Skeletal muscle satellite cell (primary cell): ENCODE measurements around the gene MRPL27.
"Not testable (repeated sequence)": the region's sequence is repeated elsewhere in the genome, so short reads cannot be mapped to it uniquely, and the experiment has no call there.

ENCODE experiments used
- H3K27me3 ChIP-seq: 2 replicates; pipeline ENCODE4 v1.7.0; 2013; ENCODE audit warnings: low read length; ENCODE audit not compliant: control insufficient read depth, insufficient read depth
- H3K36me3 ChIP-seq: 2 replicates; pipeline ENCODE4 v1.7.0; 2013; ENCODE audit warnings: mild to moderate bottlenecking, control low read depth, low read length; ENCODE audit not compliant: insufficient read depth
- H3K4me1 ChIP-seq: 2 replicates; pipeline ENCODE4 v1.7.0; 2013; ENCODE audit warnings: low read length; ENCODE audit not compliant: control insufficient read depth, insufficient read depth
- H3K4me2 ChIP-seq: 2 replicates; pipeline ENCODE4 v1.7.0; 2013; ENCODE audit warnings: mild to moderate bottlenecking, low read length
- H3K4me3 ChIP-seq: 2 replicates; pipeline ENCODE4 v1.7.0; 2013; ENCODE audit warnings: low read length
- H3K9ac ChIP-seq: 2 replicates; pipeline ENCODE4 v1.7.0; 2013; ENCODE audit warnings: mild to moderate bottlenecking, low read depth, low read length, moderate library complexity
- H3K9me3 ChIP-seq: replicated peaks from 2 replicates; pipeline ENCODE4 v1.7.0; 2013; ENCODE audit warnings: mild to moderate bottlenecking, control low read depth, low read length

MRPL27 gene

DNA sequence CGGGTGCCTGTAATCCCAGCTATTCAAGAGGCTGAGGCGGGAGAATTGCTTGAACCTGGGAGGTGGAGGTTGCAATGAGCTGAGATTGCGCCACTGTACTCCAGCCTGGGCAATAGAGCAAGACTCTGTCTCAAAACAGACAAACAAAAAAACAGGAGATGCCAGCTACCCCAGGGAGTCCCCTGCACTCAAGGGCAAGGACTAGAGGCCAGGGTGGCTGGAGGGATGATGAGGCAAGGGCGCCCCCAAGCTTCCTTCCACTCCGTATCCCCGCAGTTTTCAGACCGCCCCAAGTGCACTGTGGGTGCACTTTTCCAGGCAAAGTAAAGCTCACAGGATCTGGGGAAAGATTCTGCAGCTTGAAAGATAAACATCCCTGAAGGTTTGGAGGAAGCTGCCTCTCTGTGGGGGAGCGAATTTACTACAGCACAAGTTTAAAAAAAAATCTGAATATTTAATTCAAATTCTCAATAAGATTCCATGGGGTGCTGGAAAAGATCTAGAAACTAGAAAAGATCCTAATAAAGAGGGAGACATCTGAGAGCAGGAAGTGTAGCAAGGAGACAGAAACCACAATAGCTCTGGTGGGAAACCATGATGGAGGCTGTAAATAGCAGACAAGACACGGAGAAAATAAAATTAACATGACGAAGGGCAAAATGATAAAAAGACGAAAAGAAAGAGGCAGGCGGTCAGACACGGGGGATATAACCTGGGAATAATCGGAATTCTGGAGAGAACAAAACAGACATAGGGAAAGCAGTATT is 39.5 kb downstream of the MRPL27 start:
- Histone ChIP-seq H3K4me1 (peaks cover 18% of the 10 kb centered on the region), H3K27me3 (peaks cover 14% of the 10 kb centered on the region)
- not testable (repeated sequence) for H3K36me3 ChIP-seq, H3K9ac ChIP-seq, H3K4me2 ChIP-seq, H3K4me3 ChIP-seq, H3K9me3 ChIP-seq

- Histone ChIP-seq H3K27me3 (peaks cover 13% of the 10 kb centered on the region), H3K9me3 (no peaks in the 10 kb centered on the region), H3K4me3 (no peak overlapping the region), H3K4me2 (no peak overlapping the region), H3K9ac (no peak overlapping the region), H3K4me1 (peaks cover 18% of the 10 kb centered on the region), H3K36me3 (no peaks in the 10 kb centered on the region)
Observed at GRCh38 chr17:50332196-50332595, 40.8 kb downstream of the MRPL27 start.

- H3K27me3 ChIP-seq, result peaks cover 7% of the 10 kb centered on the region
- no peaks in the 10 kb centered on the region for H3K9me3 ChIP-seq
- no peak overlapping the region for H3K4me3 ChIP-seq
- no peak overlapping the region for H3K9ac ChIP-seq
- peaks cover 18% of the 10 kb centered on the region for H3K4me1 ChIP-seq
- peak overlapping the region; percentile 25 for H3K4me2 ChIP-seq
- no peaks in the 10 kb centered on the region for H3K36me3 ChIP-seq
Observed at GRCh38 chr17:50331085-50331791, 41.7 kb downstream of the MRPL27 start.

GRCh38 chr17:50330151-50330775 is 42.7 kb downstream of the MRPL27 start:
- H3K4me1 ChIP-seq, result peaks cover 18% of the 10 kb centered on the region
- no peaks in the 10 kb centered on the region for H3K9me3 ChIP-seq
- no peak overlapping the region for H3K4me2 ChIP-seq
- H3K36me3 ChIP-seq, result no peaks in the 10 kb centered on the region
- no peak overlapping the region for H3K4me3 ChIP-seq
- peaks cover 6% of the 10 kb centered on the region for H3K27me3 ChIP-seq
- no peak overlapping the region for H3K9ac ChIP-seq

DNA sequence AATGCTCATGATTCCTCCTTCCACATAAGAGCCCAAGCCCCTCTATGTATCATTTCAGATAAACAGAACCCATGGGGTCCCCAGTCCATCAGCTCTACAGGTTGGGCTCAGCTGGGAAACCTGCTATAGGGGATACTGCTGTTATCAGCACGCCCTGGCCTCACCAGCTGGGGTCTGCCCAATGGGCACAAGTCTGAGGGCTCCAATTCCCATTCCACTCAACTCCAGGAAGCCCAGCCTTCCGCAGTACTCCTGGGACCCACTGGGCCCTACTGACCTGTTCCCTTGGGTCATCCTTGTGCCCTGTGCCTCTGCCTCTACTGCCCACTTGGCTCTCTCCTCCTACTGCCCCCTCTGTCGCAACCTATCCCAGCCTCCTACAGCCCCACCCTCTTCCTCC is 43.3 kb downstream of the MRPL27 start:
- peaks cover 18% of the 10 kb centered on the region for H3K4me1 ChIP-seq
- H3K4me2 ChIP-seq, result no peak overlapping the region
- H3K9ac ChIP-seq, result no peak overlapping the region
- no peak overlapping the region for H3K4me3 ChIP-seq
- H3K27me3 ChIP-seq, result peaks cover 6% of the 10 kb centered on the region
- no peaks in the 10 kb centered on the region for H3K36me3 ChIP-seq
- no peaks in the 10 kb centered on the region for H3K9me3 ChIP-seq

DNA sequence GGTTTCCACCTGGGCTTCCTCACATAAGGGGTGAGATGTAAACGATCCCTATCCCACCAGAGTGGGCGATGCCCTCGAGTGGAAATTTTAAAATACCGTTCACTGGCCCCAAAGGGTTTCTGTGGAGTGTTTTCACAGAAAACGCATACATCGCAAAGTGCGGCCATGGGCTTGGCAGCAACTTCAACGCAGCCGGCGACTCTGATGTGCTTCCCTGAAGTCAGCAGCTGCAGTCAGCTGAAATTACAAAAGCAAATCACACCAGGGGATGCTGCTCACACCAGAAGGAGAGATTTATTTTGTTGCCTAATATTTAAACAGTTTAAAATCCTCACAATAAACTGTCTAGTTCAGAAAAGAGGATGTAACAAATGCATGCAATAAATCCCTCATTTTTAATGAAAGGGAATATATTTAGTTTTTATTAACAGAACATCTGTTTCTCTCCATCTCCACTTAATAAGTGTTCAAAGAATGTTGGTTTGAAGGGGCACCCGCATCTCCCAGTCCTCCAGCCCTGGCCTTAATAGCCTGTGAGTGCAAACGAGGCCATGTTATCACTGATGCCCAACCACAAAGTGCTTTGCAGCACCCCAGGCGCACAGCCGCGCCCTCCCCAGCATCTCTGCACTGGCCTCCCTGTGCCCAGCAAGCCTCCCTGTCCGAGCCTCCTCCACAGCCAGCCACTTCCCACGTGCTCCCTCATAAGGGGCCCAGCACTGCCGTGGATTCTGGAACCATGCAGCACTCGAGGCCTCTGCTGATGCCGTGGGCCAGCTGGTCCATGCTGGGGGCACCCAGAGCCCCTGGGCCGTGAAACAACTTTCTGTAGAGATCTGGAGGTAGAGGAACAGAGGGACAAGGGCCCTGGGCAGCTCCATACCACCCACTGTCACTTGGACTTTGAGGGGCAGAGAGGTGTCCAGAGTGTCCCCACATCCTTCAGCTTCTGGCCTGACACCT is 44.3 kb downstream of the MRPL27 start:
- Histone ChIP-seq H3K4me1 (peaks cover 18% of the 10 kb centered on the region), H3K9me3 (no peaks in the 10 kb centered on the region), H3K36me3 (no peaks in the 10 kb centered on the region), H3K9ac (no peak overlapping the region), H3K4me2 (no peak overlapping the region), H3K27me3 (peaks cover 6% of the 10 kb centered on the region), H3K4me3 (no peak overlapping the region)

- Histone ChIP-seq H3K4me2 (no peak overlapping the region), H3K4me3 (no peak overlapping the region), H3K4me1 (peaks cover 11% of the 10 kb centered on the region), H3K27me3 (peaks cover 6% of the 10 kb centered on the region), H3K36me3 (no peaks in the 10 kb centered on the region), H3K9me3 (no peaks in the 10 kb centered on the region), H3K9ac (no peak overlapping the region)
Observed at GRCh38 chr17:50326831-50327364, 46.1 kb downstream of the MRPL27 start.

DNA sequence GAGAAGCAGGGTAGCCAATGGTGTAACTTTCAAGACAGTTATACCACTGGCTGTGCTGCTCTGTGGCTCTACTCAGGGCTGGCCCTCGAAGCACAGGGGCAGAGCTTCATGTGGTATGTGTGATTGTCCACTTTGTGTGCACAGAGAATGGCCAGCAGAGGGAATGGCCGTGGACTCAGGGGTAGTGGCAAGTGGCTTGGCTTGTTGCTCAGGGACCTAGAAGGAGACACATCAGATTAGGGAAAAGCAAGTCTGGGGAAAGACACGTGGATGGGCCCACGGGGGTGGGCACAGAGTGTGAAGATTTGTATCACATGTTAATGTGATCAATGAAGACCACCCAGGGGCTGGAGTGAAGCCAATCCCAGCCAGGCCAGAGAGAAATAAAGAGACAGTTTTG is 47.1 kb downstream of the MRPL27 start:
- Histone ChIP-seq H3K4me2 (no peak overlapping the region), H3K36me3 (no peaks in the 10 kb centered on the region), H3K9ac (no peak overlapping the region), H3K27me3 (peaks cover 6% of the 10 kb centered on the region), H3K4me1 (peaks cover under 1% of the 10 kb centered on the region), H3K9me3 (no peaks in the 10 kb centered on the region), H3K4me3 (no peak overlapping the region)

GRCh38 chr17:50323060-50323459 is 49.9 kb downstream of the MRPL27 start:
- Histone ChIP-seq H3K4me3 (no peak overlapping the region), H3K36me3 (no peaks in the 10 kb centered on the region), H3K4me2 (no peak overlapping the region), H3K27me3 (no peaks in the 10 kb centered on the region), H3K4me1 (peaks cover 3% of the 10 kb centered on the region), H3K9me3 (no peaks in the 10 kb centered on the region), H3K9ac (no peak overlapping the region)

DNA sequence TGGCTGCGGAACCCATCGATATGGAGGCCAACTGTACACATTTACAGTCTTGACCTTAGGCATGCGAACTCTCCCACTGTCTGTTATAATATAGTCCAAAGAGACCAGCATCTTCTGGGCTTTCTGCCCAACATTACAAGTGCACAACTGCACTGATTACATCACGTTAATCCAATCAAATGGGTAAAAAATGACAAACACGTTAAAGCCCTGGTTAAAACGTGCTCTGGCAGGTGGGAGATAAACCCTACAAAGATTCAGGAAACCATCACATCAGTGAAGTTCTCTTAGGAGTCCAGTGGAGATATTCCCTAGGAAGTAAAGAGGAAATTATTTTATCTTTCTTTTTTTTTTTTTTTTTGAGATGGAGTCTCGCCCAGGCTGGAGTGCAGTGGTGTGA is 50.7 kb downstream of the MRPL27 start:
- peaks cover 3% of the 10 kb centered on the region for H3K4me1 ChIP-seq
- no peak overlapping the region for H3K9ac ChIP-seq
- no peaks in the 10 kb centered on the region for H3K36me3 ChIP-seq
- no peaks in the 10 kb centered on the region for H3K9me3 ChIP-seq
- H3K4me3 ChIP-seq, result no peak overlapping the region
- H3K27me3 ChIP-seq, result peaks cover under 1% of the 10 kb centered on the region
- H3K4me2 ChIP-seq, result no peak overlapping the region
